Activated naive CD8-positive, alpha-beta T cell treated with anti-CD3 and anti-CD28 coated beads for 36 hours (primary cell): ENCODE results near the gene ADAM10. TPM values are rescaled to one million over a fixed set of nuclear protein-coding genes. Genes with fewer than 3 reads are reported as not detected.
"Not testable (repeated sequence)": the region's sequence is repeated elsewhere in the genome, so short reads cannot be mapped to it uniquely, and the experiment has no call there.

Experiments used
- DNase-seq: peaks from one replicate; pipeline ENCODE4 v3.0.0; 2021
- H3K27ac Mint-ChIP-seq: one replicate; pipeline ENCODE4 v1.8.0; 2022; ENCODE audit warnings: mild to moderate bottlenecking, moderate library complexity, mixed read lengths
- H3K27me3 Mint-ChIP-seq: one replicate; pipeline ENCODE4 v1.8.0; 2022; ENCODE audit warnings: mild to moderate bottlenecking, mixed read lengths
- H3K36me3 Mint-ChIP-seq: one replicate; pipeline ENCODE4 v1.8.0; 2021; ENCODE audit warnings: mild to moderate bottlenecking, mixed read lengths
- H3K4me1 Mint-ChIP-seq: one replicate; pipeline ENCODE4 v1.8.0; 2021; ENCODE audit warnings: mixed read lengths
- H3K4me3 Mint-ChIP-seq: one replicate; pipeline ENCODE4 v1.8.0; 2022; ENCODE audit warnings: mild to moderate bottlenecking, moderate library complexity, mixed read lengths
- H3K9me3 Mint-ChIP-seq: one replicate; pipeline ENCODE4 v1.8.0; 2022; ENCODE audit warnings: mixed read lengths
- total RNA-seq, 2 experiments: library from RNA; stranded (reverse); gene quantifications; one replicate each; pipeline ENCODE4 v1.2.3, GENCODE V29; 2021

The ADAM10 gene
- total RNA-seq, 2 experiments from 2014 or later: 89.3 to 91.8 TPM

- H3K9me3 Mint-ChIP-seq, H3K27ac Mint-ChIP-seq, H3K4me3 Mint-ChIP-seq, DNase-seq, H3K27me3 Mint-ChIP-seq: not testable (repeated sequence)
- Mint-ChIP-seq H3K36me3 (peaks cover 55% of the 10 kb centered on the region), H3K4me1 (peaks cover 19% of the 10 kb centered on the region)
Observed at GRCh38 chr15:58603927-58604326, 145.6 kb downstream of the ADAM10 start.

- H3K36me3 Mint-ChIP-seq: peaks cover 49% of the 10 kb centered on the region
- H3K27ac Mint-ChIP-seq: no peak overlapping the region
- H3K4me1 Mint-ChIP-seq: peaks cover 12% of the 10 kb centered on the region
- H3K27me3 Mint-ChIP-seq: no peaks in the 10 kb centered on the region
- H3K4me3 Mint-ChIP-seq: no peak overlapping the region
- H3K9me3 Mint-ChIP-seq: peaks cover 2% of the 10 kb centered on the region
- DNase-seq: no peak
Observed at GRCh38 chr15:58602823-58603222, 146.7 kb downstream of the ADAM10 start.

DNA sequence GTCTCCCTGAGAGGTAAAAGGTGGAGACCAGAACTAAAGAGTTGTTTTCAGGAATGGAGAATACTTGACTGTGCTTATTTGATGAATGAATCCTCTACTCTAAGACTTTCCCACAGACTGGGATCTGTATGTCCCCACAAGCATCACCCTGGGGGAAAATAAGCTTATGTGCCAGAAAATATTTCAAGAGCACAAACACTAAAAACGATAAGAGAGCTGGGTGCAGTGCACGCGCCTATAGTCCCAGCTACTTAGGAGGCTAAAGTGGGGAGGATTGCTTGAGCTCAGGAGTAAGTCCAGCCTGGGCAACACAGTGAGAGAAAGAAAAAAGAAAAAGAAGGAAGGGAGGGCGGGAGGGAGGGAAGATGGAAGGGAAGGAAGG is 150.7 kb downstream of the ADAM10 start:
- Mint-ChIP-seq H3K9me3 (peaks cover 2% of the 10 kb centered on the region), H3K27me3 (no peaks in the 10 kb centered on the region), H3K36me3 (peaks cover 37% of the 10 kb centered on the region), H3K4me3 (no peak overlapping the region), H3K4me1 (peaks cover 13% of the 10 kb centered on the region), H3K27ac (no peak overlapping the region)
- DNase-seq: no peak

DNA sequence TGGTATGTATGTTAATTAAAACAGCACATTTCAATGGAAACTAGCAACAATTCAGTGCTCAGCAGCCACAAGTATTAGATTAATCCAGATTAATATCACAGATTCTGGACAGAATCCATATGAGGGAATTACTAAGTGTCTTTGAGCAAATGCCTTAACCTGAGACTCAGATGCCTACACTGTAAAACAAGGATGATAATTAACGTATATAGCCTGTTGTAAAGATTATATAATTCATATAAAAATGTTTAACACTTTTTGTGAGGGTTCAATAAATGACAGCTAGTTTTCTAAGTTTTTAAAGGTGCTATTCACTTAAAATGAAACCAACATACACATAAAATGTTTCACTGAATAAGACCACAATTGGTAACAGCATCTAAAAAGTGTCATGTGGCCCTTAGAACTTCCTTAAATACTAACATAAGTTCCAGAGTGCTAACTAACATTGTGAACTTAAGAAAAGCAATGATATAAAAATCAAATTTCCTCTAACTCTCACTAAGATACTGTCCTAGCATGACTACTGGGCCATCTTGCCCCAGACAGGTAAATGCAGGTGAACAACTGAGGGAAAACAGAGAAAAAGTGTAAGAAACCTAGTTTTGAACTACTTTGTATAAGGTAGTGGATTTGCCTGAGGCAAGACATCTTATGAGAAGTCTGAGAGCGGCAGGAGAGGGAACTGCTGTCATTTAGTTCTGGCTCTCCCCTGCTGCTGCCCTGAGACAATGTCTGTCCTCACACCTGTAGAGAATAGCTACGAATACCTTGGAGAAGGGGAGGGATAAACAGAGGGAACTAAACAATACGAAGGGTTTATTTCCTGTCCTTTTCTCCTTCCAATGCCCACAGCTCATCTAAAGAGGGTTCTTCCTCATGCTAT is 151.3 kb downstream of the ADAM10 start:
- Mint-ChIP-seq H3K27me3 (no peaks in the 10 kb centered on the region), H3K36me3 (peaks cover 37% of the 10 kb centered on the region), H3K27ac (no peak overlapping the region), H3K4me1 (peaks cover 18% of the 10 kb centered on the region), H3K9me3 (peaks cover 4% of the 10 kb centered on the region), H3K4me3 (no peak overlapping the region)
- no peak for DNase-seq

GRCh38 chr15:58595516-58596263 is 153.8 kb downstream of the ADAM10 start:
- DNase-seq: no peak
- H3K27ac Mint-ChIP-seq: no peak overlapping the region
- no peak overlapping the region for H3K4me3 Mint-ChIP-seq
- peaks cover 31% of the 10 kb centered on the region for H3K36me3 Mint-ChIP-seq
- H3K9me3 Mint-ChIP-seq: peaks cover 4% of the 10 kb centered on the region
- H3K4me1 Mint-ChIP-seq: peaks cover 18% of the 10 kb centered on the region
- no peaks in the 10 kb centered on the region for H3K27me3 Mint-ChIP-seq

GRCh38 chr15:58594898-58595297 is 154.6 kb downstream of the ADAM10 start:
- DNase-seq: no peak
- H3K27ac Mint-ChIP-seq: no peak overlapping the region
- H3K4me1 Mint-ChIP-seq: peaks cover 18% of the 10 kb centered on the region
- no peaks in the 10 kb centered on the region for H3K27me3 Mint-ChIP-seq
- no peak overlapping the region for H3K4me3 Mint-ChIP-seq
- H3K36me3 Mint-ChIP-seq: peaks cover 31% of the 10 kb centered on the region
- peaks cover 4% of the 10 kb centered on the region for H3K9me3 Mint-ChIP-seq

- peak overlapping the region; percentile 64 for H3K27ac Mint-ChIP-seq
- DNase-seq: no peak
- H3K4me3 Mint-ChIP-seq: no peak overlapping the region
- peaks cover 22% of the 10 kb centered on the region for H3K4me1 Mint-ChIP-seq
- H3K36me3 Mint-ChIP-seq: peaks cover 27% of the 10 kb centered on the region
- H3K27me3 Mint-ChIP-seq: no peaks in the 10 kb centered on the region
- peaks cover 2% of the 10 kb centered on the region for H3K9me3 Mint-ChIP-seq
Observed at GRCh38 chr15:58593870-58594269, 155.6 kb downstream of the ADAM10 start.

DNA sequence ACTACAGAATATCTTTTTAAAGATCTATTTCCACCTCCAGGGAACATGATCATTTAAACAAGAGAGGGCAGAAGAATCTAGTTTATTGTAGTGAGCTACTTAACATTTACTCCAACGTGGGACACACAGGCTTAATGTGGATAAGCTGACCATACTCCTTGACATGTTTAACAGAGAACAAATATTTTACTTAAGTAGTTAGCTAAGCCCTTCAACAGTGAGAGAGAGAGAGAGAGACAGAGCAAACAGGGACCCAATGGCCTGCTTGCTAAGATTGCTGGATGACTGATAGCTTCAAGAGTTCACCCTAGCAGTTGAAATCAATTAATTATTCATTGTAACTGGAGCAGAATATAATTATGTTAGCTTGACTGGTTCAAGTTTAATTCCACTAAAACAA is 158.6 kb downstream of the ADAM10 start:
- Mint-ChIP-seq H3K27ac (no peak overlapping the region), H3K9me3 (peaks cover 2% of the 10 kb centered on the region), H3K4me3 (no peak overlapping the region)

DNA sequence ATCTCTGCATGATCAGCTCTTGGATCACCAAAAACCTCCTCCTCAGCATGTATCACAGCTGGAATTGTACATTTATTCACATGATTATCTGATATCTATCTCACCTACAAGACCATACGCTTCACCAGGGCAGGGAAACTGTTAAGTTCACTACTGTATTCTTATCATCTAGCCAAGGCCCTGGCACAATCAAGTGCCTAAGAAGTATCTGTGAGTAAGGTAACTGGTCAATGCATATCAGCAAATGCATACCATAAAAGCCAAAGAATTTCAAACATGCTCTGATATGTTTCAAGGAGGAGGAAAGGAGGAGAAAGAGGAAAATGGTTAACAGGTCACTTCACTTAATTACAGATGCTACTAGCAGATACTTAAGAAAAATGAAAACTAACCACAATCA is 159.3 kb downstream of the ADAM10 start:
- peaks cover 2% of the 10 kb centered on the region for H3K9me3 Mint-ChIP-seq
- no peak for DNase-seq
- peaks cover 14% of the 10 kb centered on the region for H3K36me3 Mint-ChIP-seq
- H3K4me1 Mint-ChIP-seq: peaks cover 25% of the 10 kb centered on the region
- no peak overlapping the region for H3K27ac Mint-ChIP-seq
- H3K4me3 Mint-ChIP-seq: no peak overlapping the region
- H3K27me3 Mint-ChIP-seq: no peaks in the 10 kb centered on the region

More for the DNA sequence above, 158.6 kb downstream of the ADAM10 start:
- peaks cover 20% of the 10 kb centered on the region for H3K4me1 Mint-ChIP-seq
- peaks cover 18% of the 10 kb centered on the region for H3K36me3 Mint-ChIP-seq
- no peaks in the 10 kb centered on the region for H3K27me3 Mint-ChIP-seq
- no peak for DNase-seq

- Mint-ChIP-seq H3K27ac (no peak overlapping the region), H3K36me3 (peaks cover 11% of the 10 kb centered on the region), H3K27me3 (no peaks in the 10 kb centered on the region), H3K4me3 (no peak overlapping the region), H3K9me3 (peaks cover 4% of the 10 kb centered on the region), H3K4me1 (peaks cover 24% of the 10 kb centered on the region)
- no peak for DNase-seq
Observed at GRCh38 chr15:58589047-58589446, 160.5 kb downstream of the ADAM10 start.

DNA sequence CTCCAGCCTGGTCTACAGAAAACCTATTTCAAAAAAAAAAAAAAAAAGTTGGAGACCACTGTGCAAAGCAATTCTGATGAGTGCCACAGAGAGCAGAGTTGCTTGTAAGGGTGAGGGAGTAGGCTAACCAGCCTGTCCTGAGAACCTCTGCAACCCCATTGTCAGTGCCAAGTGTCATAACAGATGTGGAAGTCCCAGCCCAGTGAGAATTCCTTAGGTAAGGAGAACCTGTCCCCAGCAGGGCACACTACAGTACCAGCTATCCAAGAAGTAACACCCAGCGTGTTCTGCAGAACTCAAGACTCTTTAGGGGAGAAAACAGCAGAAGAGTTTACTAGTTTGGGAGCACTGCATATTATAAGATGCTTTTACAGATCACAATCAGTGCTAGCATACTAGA is 161.4 kb downstream of the ADAM10 start:
- H3K27me3 Mint-ChIP-seq: peaks cover 4% of the 10 kb centered on the region
- peaks cover 18% of the 10 kb centered on the region for H3K4me1 Mint-ChIP-seq
- no peak overlapping the region for H3K27ac Mint-ChIP-seq
- peaks cover 8% of the 10 kb centered on the region for H3K9me3 Mint-ChIP-seq
- no peak for DNase-seq
- H3K4me3 Mint-ChIP-seq: no peak overlapping the region
- peaks cover 7% of the 10 kb centered on the region for H3K36me3 Mint-ChIP-seq

GRCh38 chr15:58587486-58587885 is 162.0 kb downstream of the ADAM10 start:
- H3K36me3 Mint-ChIP-seq: peaks cover 7% of the 10 kb centered on the region
- peaks cover 4% of the 10 kb centered on the region for H3K27me3 Mint-ChIP-seq
- no peak overlapping the region for H3K27ac Mint-ChIP-seq
- no peak overlapping the region for H3K4me3 Mint-ChIP-seq
- H3K4me1 Mint-ChIP-seq: peaks cover 18% of the 10 kb centered on the region
- DNase-seq: no peak
- H3K9me3 Mint-ChIP-seq: peaks cover 9% of the 10 kb centered on the region

DNA sequence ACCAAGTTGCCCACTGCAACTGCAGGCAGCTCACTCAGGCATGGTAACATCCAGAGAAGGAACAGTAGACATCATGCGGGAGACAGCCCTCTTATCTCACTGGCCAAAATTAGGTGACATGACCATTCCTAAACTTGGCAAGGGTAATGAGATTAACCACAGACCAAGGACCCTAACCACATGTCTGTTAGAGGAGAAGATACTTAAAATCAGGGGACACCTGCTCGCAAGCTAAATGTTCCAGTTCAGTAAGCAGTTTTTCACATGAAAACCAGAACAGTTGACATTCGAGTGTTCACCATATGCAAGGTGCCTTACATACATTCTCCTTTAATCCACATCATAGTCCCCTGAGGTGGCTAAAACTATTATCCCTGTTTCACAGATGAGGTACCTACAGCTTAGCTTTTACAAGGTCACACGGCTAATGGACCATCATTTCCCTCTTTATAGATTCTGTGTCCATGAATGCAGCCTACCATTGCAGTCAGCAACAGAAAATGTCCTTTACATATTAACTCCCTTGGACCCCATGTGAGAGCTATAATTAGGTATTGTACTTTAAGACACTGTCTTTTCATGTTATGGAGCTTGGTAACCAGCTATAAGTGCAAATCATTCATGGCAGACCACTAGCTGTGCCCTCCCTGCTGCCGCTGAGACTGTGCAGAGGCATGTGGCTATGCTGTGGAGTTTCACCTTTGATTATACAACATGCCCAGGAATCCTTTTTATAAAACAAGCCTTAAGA is 163.6 kb downstream of the ADAM10 start:
- H3K4me1 Mint-ChIP-seq: peaks cover 18% of the 10 kb centered on the region
- DNase-seq: no peak
- H3K9me3 Mint-ChIP-seq: peaks cover 9% of the 10 kb centered on the region
- H3K4me3 Mint-ChIP-seq: no peak overlapping the region
- H3K36me3 Mint-ChIP-seq: peaks cover 4% of the 10 kb centered on the region
- H3K27me3 Mint-ChIP-seq: peaks cover 4% of the 10 kb centered on the region
- no peak overlapping the region for H3K27ac Mint-ChIP-seq

GRCh38 chr15:58584789-58585461 is 164.6 kb downstream of the ADAM10 start:
- Mint-ChIP-seq H3K9me3 (peaks cover 9% of the 10 kb centered on the region), H3K36me3 (peaks cover 4% of the 10 kb centered on the region), H3K4me1 (peaks cover 18% of the 10 kb centered on the region), H3K27ac (no peak overlapping the region), H3K27me3 (peaks cover 4% of the 10 kb centered on the region), H3K4me3 (no peak overlapping the region)
- DNase-seq: no peak
